Stimulated activated CD8-positive, alpha-beta memory T cell treated with anti-CD3 and anti-CD28 coated beads, Interleukin-15, amount 100 ng/mL, for 1 hour (primary cell): ENCODE measurements around the gene ZNF438.
"Not testable (repeated sequence)": the region's sequence is repeated elsewhere in the genome, so short reads cannot be mapped to it uniquely, and the experiment has no call there.

Source experiments
- DNase-seq: peaks from one replicate; pipeline ENCODE4 v3.0.0-alpha.2; 2020; ENCODE audit warnings: low read depth

ZNF438 gene

DNA sequence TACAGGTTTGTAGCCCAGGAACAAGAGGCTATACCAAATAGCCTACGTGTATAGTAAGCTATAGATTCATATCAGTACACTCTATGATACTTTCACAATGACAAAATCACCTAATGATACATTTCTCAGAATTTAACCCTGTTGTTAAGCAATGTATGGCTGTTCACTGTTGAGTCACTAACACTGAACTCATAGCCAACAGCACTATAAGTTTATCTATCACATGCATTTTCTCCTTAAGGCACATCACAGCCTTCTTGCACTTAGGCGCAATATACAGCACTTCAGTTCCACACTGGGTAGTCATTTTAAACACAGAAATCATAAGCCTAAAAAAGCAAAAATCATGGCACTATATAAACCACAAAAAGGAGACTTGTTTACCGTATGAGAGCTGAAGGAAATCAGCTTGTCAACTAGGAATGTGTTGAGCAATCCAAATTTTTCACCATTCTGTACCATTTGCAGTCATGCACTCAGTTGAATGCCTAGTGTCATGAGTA lies 45.6 kb downstream of the ZNF438 start:
- DNase-seq = no peak

DNA sequence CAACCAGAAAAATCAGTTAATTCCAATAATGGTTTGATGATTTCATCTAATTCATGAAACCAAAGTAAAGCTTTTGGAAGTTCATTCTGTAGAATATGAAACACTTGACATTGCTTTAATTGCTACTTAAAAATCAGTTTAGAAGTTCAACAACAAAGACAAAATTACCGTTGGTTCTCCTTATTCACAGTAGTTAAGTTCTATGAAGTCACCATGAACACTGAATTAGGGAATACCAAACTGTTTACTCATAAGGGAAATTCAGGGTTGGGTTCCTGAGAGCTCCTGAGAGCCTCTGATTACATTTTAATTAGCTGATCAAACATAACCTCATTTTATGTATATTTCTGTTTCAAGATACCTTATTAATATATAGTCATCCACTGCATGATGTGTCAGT lies 46.2 kb downstream of the ZNF438 start:
- DNase-seq = no peak

DNA sequence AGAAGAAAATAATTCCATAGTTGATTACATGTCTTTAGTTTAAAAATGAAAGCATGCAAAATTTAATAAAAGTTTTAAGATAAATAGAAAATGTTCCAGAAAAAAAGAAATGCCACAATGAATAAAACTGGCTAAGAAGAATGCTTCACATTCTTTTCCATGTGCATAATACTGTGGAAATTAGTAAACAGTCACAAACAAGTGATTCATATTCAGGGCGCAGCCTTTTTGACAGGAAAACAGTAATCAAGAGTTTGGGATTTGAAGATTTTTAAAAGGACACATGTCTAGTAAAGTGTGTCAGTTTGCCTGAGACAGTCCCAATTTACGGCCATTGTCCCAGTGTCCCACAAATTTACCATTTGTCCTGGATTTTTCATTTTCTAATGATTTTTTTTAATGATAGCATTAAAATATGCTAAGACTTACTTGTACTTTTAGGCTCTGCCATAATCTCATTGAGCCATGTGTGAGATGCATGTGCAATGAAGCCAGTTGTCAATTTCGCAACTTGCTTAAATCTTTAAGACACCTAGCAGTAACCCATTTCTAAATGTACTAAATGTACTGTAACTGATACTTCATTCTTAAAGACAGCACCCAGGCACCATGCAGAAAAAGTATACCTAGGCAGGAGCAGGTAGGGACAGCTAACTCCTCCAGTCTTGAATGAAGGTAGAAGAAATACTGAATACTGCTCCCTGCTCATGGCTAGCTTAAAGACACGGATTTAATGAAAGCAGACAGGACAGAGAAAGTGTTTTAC lies 46.9 kb downstream of the ZNF438 start:
- DNase-seq = no peak

DNA sequence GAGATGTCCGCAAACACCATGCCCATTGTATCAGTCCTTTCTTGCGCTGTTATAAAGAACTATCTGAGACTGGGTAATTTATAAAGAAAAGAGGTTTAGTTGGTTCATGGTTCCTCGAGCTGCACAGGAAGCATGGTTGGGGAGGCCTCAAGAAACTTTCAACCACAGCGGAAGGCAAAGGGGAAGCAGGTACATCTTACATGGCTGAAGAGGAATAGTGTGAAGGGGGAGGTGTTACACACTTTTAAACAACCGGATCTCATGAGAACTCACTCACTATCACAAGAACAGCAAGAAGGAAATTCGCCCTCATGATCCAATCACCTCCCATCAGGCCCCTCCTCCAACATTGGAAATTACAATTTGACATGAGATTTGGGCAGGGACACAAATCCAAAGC lies 48.5 kb downstream of the ZNF438 start:
- not testable (repeated sequence) for DNase-seq

DNA sequence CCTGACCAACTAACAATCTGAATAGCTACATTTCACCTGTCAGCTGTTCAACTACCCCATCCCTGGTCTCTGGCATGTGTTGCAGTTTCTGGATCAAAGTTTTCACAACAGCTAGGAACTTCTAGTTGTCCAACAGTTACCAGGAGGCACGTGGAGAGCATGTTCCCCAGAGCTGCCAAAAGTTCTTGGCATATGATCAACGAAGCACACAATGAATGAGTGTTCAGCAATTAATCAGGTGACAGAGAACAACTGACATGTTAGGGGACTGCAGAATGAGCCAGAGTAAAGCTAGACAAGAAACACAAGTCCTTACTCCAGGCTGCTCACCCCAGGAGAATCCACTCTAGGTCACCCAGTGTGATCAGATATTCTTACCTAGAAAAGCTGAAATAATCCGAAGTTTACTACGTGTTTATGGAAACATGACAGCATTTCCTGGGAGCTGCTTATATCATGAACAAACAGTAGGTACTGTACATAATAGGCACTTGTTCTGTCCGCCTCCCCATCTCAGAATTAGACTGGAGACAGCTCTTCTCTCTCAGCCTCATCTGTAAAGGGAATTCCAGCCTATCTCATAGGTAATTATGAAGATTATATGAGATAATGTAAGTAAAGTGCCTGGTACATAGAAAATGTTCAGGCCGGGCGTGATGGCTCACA lies 50.6 kb downstream of the ZNF438 start:
- no peak for DNase-seq

DNA sequence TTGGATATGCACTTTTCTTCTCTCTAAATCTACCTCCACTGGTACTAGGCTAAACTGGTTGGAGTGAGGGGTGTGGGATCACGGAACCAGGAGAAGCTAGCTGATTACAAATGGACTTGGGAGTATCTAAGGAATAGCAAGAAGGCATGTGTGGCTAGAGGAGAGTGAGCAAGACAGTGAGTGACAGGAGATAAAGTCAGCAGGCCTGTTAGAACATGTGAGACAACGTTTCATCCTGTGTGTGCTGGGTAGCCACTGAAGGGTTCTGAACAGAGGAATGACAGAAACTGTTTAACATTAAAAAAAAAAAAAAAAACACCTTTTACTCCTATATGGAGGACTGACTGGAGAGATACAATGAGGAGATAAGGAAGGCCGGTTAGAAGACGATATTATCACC lies 51.7 kb downstream of the ZNF438 start:
- DNase-seq = no peak

DNA sequence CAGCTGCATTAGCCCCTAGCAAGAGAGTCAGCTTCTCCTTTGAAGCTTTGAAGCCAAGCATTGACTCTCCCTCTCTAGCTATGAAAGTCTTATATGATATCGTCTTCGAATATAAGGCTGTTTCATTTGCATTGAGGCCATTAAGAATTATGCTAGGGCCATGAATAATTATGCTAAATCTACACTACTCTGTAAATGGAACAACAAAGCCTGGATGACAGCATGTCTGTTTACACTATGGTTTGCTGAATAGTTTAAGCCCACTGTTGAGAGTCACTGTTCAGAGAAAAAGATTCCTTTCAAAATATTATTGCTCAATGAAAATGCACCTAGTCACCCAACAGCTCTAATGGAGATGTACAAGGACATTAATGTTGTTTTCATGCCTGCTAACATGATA lies 52.8 kb downstream of the ZNF438 start:
- DNase-seq = no peak

DNA sequence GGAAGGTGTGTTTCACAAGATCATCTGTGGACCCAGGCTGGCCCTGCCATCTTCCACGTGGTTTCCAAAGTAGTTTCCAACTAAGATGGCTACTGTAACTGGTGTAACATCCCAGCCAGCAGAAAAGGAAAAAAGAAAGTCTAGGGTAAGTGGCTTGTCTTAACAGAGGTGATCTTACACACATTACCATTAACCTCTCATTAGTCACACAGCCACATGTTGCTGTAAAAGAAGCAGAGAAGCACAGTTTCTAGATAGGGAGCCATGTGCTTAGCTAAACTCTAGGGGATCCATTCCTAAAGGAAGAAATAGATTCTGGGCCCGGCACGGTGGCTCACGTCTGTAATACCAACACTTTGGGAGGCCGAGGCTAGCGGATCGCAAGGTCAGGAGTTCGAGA lies 54.3 kb downstream of the ZNF438 start:
- DNase-seq = no peak

DNA sequence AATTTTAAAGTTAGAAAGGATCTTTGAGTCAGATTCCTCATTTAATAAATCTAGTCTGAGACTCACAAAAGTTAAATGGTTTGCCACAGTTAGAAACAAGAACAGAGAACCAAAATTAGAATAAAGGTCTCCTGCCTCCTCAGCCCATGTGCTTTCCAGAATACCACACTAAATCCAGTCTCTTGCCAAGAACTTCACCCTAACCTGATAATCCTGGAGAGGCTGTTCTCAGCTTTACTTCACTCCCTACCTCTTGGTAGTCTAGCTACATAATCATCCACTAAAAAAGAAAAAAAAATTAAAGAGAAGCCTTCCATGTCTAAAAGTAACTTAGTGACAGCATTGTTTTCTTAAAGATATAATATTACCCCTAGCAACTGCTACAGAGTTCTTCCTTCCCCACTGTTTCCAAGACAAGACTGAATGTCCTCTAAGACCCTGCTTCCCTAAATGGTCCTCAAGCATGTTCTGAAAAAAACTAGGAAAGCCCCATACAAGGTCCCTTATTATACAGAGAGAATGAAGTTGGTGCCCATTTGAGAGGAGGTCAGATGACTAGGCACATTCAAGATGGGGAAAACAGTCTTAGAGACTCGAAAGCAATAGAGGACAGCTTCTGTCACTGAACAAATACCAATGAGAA lies 56.8 kb downstream of the ZNF438 start:
- no peak for DNase-seq

DNA sequence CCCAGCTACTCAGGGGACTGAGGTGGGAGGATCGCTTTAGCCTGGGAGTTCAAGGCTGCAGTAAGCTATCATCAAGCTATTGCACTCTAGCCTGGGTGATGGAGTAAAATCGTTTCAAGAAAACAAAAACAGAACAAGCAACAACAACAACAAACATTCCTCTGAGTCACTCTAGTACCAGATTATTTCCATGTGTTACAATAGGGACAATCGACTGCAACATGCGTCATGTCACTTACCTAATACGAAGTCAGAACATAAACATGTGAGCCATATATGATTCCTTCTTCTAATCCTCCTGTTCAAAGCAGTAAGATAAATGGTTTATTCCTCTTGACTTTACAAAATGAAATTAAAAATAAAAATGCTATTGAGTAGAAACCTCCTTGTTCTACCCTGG lies 57.3 kb downstream of the ZNF438 start:
- DNase-seq = no peak

DNA sequence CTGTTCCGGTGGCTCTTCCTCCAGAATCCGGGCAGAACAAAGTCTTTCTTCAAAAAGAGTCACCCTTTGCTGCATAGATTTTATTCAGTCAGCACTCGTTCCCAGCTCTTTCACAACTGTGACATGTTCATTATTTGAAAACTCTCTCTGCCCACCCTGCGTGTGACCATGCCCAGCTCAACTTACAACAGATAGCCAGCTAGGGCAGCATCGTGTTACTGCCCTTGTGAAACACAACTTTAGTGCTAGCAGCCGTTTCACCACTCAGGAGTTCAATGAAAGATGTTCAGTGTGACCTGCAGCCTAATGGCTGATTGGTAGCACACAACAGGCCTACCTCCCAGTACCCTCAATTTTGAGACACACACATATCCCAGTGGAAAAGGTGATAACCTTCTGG lies 57.9 kb downstream of the ZNF438 start:
- DNase-seq = no peak

DNA sequence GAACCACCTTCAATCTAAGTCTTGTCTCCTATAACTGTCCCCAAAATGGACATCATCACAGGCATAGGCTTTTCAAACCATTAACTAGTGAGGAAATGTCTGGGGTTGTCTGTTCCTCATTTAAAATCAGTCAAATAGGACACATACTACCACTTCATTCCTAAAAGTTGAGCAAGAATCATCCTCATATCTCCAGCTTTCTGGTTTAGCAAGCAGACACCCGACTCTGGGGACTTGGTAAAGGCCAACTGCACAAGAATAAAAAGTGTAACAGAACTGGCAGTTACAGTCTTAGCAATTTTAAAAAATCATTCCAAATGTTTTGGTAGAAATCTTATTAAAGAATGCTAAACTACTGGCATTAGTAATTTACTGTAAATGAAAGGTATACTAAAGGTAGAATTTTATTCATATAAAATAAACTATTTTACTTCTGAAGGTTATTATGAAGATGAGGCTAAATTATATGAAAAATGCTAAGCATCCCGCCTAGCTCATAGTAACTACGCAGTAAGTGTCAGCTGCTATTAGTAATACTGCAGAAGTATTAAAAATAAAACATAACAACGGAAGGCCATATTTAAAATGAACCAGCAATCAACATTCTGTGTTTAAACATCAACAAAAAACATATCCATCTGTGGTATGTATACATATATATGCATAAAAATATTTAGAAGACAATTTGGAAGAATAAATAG lies 60.8 kb downstream of the ZNF438 start:
- no peak for DNase-seq

DNA sequence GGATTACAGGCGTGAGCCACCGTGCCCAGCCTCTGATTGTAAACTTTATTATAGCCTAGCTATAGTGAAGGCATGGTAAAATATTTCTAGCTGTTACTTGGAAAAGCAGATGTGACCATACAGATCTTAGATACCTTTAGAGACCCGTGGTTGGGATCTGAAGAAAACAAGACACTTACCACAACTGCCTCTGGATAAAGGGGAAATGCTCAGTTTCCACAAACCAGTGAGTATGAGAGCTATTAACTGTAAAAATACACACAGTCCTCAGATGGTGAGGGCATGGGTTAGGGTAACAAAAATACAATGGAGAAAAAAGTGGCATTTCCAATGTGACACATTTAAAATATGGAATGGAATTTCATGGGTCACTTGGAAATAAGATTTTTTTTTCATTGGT lies 63.0 kb downstream of the ZNF438 start:
- DNase-seq = no peak

DNA sequence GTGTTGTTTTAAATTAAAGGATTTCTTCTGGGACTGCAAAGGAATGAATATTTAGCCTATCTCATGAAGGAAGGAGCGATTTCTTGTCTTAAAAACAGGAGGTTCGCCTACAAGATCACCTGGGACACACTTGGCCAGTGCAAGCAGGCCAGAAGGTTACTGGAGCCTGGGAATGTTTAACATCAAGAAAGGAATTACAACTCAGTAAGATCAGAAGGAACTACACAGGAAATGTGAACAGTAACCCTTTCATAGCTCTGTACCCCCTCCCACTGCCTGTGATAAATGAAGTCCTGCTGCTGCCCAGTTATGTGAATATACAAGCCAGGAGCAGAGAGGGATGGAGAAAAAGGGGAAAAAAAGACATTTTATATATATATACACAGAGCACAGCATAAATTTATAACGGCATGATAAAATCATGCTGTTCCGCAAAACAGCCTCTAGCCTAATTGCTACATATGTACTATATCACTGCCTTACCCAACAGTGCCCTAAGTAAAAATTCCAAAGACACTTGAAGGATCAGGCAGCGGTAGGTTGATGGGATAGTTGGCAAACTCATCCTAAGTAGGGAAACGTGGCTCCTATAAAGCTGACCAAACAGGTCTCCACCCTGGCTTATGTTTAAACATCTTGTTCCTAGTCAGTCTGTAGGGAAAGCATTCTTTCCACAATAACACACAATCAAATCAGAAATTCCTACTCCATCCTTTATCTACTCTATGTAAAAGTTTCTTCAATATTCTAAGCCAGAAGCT lies 63.8 kb downstream of the ZNF438 start:
- no peak for DNase-seq

DNA sequence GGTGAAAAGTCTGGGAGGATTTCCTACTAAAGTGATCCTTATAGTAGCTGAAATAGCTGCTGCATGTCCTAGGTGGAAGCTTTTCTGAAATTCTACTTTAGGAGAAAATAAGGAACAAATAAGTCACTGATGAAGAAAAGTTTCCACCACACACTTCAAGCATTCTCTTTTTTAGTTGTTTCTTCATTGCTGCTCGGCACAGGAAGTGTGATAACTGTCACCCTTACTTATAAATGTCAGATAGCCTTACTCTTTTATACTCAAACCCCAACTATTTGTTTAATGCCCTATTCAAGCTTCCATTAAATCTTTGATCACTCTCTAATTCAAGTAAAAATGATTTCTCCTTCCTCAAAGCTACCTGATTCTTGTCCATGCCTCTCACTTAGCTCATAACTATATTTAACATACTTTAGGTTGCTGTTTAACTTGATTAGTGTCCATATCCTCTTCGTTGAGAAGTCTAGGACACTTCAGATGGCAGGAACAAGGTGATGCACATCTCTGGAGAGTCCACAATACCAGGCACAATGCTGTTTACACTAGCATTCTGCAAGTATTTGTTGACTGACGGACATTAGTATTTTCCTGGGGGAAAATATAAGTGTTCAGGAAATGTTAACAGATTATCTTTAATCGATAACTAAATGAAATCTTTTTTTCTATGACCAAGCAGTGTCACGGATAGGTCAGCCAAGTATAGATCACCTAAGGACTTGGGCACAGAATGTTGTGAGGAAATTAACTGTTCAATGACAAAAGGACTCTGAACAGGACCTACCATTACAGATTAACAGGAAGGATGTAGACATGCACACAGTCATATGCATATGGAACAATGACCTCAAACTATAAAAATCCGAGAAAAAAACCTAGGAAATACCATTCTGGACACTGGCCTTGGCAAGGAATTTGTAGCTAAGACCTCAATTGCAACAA lies 67.4 kb downstream of the ZNF438 start:
- DNase-seq = no peak

DNA sequence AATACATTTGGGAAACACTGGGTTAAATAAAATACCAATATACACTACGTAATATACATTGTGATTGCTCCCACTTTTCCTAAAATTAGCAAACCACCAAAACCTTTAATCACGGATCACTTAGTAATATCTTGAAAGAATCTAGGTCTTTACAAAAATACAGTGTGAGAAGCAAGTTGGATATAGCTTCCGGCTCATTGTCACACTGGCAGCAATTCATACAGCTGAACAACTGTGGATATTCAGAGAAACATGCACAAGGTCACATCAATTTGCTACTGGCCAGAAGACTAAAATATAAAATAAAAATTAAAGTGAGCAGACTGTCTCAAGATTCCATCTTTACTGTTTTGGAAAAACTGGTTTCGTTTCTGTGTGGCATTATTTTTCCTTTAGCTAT lies 69.1 kb downstream of the ZNF438 start:
- no peak for DNase-seq

DNA sequence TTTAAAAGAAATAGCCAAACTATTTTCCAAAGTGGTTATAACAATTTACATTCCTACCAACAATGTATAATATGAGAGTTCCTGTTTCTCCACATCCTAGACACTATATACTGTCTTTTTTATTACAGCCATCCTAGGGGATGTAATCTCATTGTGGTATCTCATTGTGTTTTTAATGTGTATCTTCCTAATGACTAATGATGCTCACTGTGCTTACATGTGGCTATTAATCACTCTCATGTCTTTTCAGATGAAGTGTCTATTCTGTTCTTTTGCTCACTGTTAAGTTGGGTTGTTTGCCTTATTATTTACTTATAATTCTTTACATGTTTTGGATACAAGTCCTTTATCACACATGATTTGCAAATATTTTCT lies 71.8 kb downstream of the ZNF438 start:
- no peak for DNase-seq

DNA sequence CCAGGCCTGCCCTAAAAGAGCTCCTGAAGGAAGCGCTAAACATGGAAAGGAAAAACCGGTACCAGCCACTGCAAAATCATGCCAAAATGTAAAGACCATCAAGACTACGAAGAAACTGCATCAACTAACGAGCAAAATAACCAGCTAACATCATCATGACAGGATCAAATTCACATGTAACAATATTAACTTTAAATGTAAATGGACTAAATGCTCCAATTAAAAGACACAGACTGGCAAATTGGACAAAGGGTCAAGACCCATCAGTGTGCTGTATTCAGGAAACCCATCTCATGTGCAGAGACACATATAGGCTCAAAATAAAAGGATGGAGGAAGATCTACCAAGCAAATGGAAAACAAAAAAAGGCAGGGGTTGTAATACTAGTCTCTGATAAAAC lies 82.4 kb downstream of the ZNF438 start:
- not testable (repeated sequence) for DNase-seq

DNA sequence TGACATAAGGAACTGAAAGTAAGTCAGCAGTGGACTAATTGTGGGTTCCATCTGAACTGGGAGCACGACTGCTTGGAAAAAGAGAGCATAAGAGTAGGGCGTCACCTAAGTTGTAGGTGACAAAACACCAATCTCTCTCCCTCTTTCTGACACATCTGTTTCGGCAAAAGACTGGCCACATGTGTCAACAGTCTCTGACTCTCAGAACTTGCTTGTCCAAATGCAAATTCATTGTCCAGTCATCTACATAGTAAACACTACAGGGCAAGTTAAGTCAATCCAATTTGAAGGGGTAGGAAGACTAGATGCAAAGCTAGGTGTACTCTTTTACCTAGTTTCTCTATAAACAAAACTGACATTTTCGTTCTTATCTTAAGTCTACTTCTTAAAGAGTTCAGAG lies 87.7 kb downstream of the ZNF438 start:
- no peak for DNase-seq

DNA sequence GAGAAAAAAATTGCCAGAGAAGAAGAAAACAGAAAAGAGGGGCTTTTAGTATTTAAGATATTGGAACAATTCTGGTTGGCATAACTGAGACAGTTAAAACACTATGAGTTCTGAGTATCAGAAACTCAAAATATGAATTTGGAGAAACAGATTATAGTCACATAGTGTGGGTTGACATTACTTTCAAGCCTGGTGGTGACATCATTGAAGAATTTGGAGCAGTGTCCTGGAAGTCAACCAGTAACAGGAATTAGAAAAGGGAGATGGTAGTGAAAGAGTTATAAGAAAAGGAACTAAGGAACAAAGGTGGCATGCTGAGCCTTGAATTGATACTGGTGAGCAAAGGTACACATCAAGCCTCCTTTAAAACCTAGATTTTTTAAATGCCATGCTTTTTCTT lies 88.2 kb downstream of the ZNF438 start:
- DNase-seq = no peak

DNA sequence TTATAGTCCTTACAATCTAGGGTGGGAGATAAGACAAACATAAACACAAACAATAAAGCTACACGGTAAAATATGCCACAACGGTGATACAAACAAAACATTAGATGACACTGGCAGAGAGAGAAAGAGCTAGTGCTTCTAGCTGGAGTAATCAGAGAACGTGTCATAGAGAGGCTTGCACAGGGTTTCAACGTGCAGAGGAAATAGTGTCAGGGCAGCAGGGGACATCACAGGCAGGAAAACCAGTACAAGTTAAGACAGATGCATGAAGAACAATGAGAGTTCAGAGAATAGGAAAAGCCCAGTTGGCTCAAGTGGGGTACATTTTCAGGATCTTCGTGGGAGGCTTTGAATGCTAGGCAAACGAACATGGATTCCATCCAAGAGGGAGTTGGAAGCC lies 91.4 kb downstream of the ZNF438 start:
- no peak for DNase-seq
